HG02571 (cell line): Measurements from ENCODE around the gene CFAP65.

Experiments
- ATAC-seq: cut with Tn5 transposase; IDR thresholded peaks from one replicate; pipeline ENCODE4 v1.9.1; 2021; ENCODE audit warnings: mild to moderate bottlenecking, moderate library complexity; ENCODE audit not compliant: unreplicated experiment

Gene CFAP65

GRCh38 chr2:219034823-219035222 lies 6.5 kb downstream of the CFAP65 start:
- ATAC-seq, result no peak

GRCh38 chr2:219032051-219032745 lies 9.1 kb downstream of the CFAP65 start:
- ATAC-seq, result no peak

- ATAC-seq, result no peak
Observed at GRCh38 chr2:219031005-219031738, 10.1 kb downstream of the CFAP65 start.

GRCh38 chr2:219030177-219030940 lies 11.0 kb downstream of the CFAP65 start:
- ATAC-seq, result no peak

- ATAC-seq, result peak; percentile 76
Observed at GRCh38 chr2:219029829-219030165, 11.5 kb downstream of the CFAP65 start.

GRCh38 chr2:219028996-219029828 lies 12.1 kb downstream of the CFAP65 start:
- no peak for ATAC-seq

GRCh38 chr2:219028141-219028540 lies 13.2 kb downstream of the CFAP65 start:
- no peak for ATAC-seq

- no peak for ATAC-seq
Observed at GRCh38 chr2:219027511-219028055, 13.7 kb downstream of the CFAP65 start.

GRCh38 chr2:219026946-219027345 lies 14.4 kb downstream of the CFAP65 start:
- no peak for ATAC-seq

GRCh38 chr2:219025637-219026585 lies 15.4 kb downstream of the CFAP65 start:
- ATAC-seq, result no peak

GRCh38 chr2:219024059-219024458 lies 17.3 kb downstream of the CFAP65 start:
- no peak for ATAC-seq

GRCh38 chr2:219023045-219023605 lies 18.2 kb downstream of the CFAP65 start:
- no peak for ATAC-seq

GRCh38 chr2:219022616-219023015 lies 18.7 kb downstream of the CFAP65 start:
- ATAC-seq, result no peak

- no peak for ATAC-seq
Observed at GRCh38 chr2:219022041-219022440, 19.3 kb downstream of the CFAP65 start.

GRCh38 chr2:219021591-219021990 lies 19.7 kb downstream of the CFAP65 start:
- ATAC-seq, result no peak

- no peak for ATAC-seq
Observed at GRCh38 chr2:219020604-219021365, 20.5 kb downstream of the CFAP65 start.

- no peak for ATAC-seq
Observed at GRCh38 chr2:219019436-219019835, 21.9 kb downstream of the CFAP65 start.

GRCh38 chr2:219018726-219019125 lies 22.6 kb downstream of the CFAP65 start:
- no peak for ATAC-seq
